AG09309 (cell line): Measurements from ENCODE around the gene CDHR2.

ENCODE experiments used
- DNase-seq: peaks from one replicate; pipeline ENCODE4 v3.0.0-alpha.2; 2010; ENCODE audit warnings: low read depth
- H3K4me3 ChIP-seq: 2 replicates; pipeline ENCODE4 v1.5.1; 2011; ENCODE audit warnings: mild to moderate bottlenecking, low read depth, low read length, moderate library complexity; ENCODE audit not compliant: control insufficient read depth
- TF ChIP-seq, protein P1 (sequence below): IDR thresholded peaks from 2 replicates; pipeline ENCODE4 v1.5.1; 2011; ENCODE audit warnings: mild to moderate bottlenecking, low read depth, low read length, inconsistent platforms; ENCODE audit not compliant: insufficient read depth, control insufficient read depth; ENCODE audit errors: missing control alignments

Gene CDHR2

GRCh38 chr5:176568657-176569056 lies 19.5 kb downstream of the CDHR2 start:
- no peak overlapping the region for H3K4me3 ChIP-seq
- TF ChIP-seq, protein P1, sequence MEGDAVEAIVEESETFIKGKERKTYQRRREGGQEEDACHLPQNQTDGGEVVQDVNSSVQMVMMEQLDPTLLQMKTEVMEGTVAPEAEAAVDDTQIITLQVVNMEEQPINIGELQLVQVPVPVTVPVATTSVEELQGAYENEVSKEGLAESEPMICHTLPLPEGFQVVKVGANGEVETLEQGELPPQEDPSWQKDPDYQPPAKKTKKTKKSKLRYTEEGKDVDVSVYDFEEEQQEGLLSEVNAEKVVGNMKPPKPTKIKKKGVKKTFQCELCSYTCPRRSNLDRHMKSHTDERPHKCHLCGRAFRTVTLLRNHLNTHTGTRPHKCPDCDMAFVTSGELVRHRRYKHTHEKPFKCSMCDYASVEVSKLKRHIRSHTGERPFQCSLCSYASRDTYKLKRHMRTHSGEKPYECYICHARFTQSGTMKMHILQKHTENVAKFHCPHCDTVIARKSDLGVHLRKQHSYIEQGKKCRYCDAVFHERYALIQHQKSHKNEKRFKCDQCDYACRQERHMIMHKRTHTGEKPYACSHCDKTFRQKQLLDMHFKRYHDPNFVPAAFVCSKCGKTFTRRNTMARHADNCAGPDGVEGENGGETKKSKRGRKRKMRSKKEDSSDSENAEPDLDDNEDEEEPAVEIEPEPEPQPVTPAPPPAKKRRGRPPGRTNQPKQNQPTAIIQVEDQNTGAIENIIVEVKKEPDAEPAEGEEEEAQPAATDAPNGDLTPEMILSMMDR = no peak
- no peak for DNase-seq

GRCh38 chr5:176570044-176570443 lies 20.9 kb downstream of the CDHR2 start:
- TF ChIP-seq, protein P1 = peak; percentile 30
- no peak for DNase-seq
- no peak overlapping the region for H3K4me3 ChIP-seq

- TF ChIP-seq, protein P1 = peak; percentile 87
- DNase-seq = no peak
- no peak overlapping the region for H3K4me3 ChIP-seq
Measured at GRCh38 chr5:176573564-176574296, 24.6 kb downstream of the CDHR2 start.

DNA sequence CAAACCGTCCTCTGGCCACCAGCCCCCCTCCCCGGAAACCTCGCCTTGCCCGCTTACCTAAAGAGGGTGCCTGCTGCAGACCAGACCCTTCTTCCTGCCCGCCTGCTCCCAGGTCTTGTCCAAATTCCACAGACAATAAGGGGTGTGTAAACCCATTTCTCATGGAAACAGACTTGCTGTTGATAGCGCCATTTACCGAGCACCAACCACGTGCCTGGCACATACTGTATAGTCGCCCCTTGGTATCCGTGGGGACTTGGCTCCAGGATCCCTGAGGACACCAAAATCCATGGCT lies 25.1 kb downstream of the CDHR2 start:
- TF ChIP-seq, protein P1 = no peak
- H3K4me3 ChIP-seq = no peak overlapping the region
- DNase-seq = no peak

DNA sequence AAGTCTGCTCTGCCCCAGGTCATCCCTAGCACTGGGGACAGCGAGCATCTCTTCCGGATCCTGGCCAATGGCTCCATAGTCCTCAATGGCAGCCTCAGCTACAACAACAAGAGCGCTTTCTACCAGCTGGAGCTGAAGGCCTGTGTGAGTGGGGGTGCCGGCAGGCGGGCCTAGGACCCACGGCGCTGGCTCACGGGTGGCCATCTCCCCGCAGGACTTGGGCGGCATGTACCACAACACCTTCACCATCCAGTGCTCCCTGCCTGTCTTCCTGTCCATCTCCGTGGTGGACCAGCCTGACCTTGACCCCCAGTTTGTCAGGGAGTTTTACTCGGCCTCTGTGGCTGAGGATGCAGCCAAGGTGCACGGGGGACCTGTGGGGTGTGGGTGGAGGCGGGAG lies 25.9 kb downstream of the CDHR2 start:
- TF ChIP-seq, protein P1 = no peak
- DNase-seq = no peak
- no peak overlapping the region for H3K4me3 ChIP-seq

- TF ChIP-seq, protein P1 = no peak
- DNase-seq = no peak
- H3K4me3 ChIP-seq = no peak overlapping the region
Measured at GRCh38 chr5:176575488-176576422, 26.6 kb downstream of the CDHR2 start.
